H54 (cell line): ENCODE measurements around the gene NPPB.

Experiments
- DNase-seq: peaks from one replicate; pipeline ENCODE4 v3.0.0; 2011; ENCODE audit warnings: low spot score, mixed read lengths; ENCODE audit not compliant: insufficient read length
- FAIRE-seq: peaks from 3 replicates; lab custom pipeline; 2011; peaks lifted over from hg19 to GRCh38; lab: Jason Lieb, UNC
- POLR2A ChIP-seq: IDR thresholded peaks from 2 replicates; pipeline ENCODE4 v1.6.1; 2011; ENCODE audit warnings: low read depth, mild to moderate bottlenecking, low read length

NPPB gene

GRCh38 chr1:11822091-11822490, 36.7 kb downstream of the NPPB start:
- DNase-seq (no peak), FAIRE-seq (no peak)
- no peak for TF ChIP-seq POLR2A

- FAIRE-seq: no peak
Measured at GRCh38 chr1:11817192-11817591, 41.6 kb downstream of the NPPB start.

DNA sequence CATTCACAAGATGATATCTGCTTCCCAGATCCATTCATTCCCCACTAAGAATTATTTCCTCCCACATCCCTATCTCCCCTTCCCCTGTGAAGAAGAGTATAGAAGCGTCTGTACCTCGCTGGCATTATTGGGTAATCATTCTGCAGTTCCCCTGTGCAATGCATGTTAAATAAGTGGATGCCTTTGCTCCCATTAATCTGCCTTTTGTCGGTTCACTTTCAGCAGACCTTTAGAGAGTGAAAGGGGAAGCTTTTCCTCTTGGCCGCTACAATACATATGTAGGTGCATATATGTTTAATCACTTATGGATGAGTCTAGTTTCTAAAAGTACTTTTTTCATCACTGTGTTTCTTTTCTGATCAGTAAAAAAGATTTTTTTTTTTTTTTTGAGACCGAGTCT, 45.7 kb downstream of the NPPB start:
- TF ChIP-seq POLR2A: no peak
- DNase-seq: no peak
- FAIRE-seq: no peak

More at GRCh38 chr1:11817192-11817591, 41.6 kb downstream of the NPPB start:
- TF ChIP-seq POLR2A: no peak
- no peak for DNase-seq
